Activated naive CD4-positive, alpha-beta T cell treated with anti-CD3 and anti-CD28 coated beads, Interleukin-2, amount 10 ng/mL, durations not matched to agents 7 days and 5 days (primary cell): ENCODE results near the gene PPARA.
"Not testable (repeated sequence)": the region's sequence is repeated elsewhere in the genome, so short reads cannot be mapped to it uniquely, and the experiment has no call there.

Experiments
- CTCF ChIA-PET: fragments of 350-600 bp; sonication (Branson Sonifier 250); formaldehyde crosslinking; loops from one replicate; lab custom pipeline; 2021; ENCODE audit warnings: antibody characterized with exemption; lab: Charles Lee
- DNase-seq: peaks from one replicate; pipeline ENCODE4 v3.0.0-alpha.2; 2020
- H3K27ac Mint-ChIP-seq: one replicate; pipeline ENCODE4 v1.8.0; 2021; ENCODE audit warnings: mild to moderate bottlenecking, moderate library complexity, mixed read lengths
- H3K27me3 Mint-ChIP-seq: one replicate; pipeline ENCODE4 v1.8.0; 2021; ENCODE audit warnings: mild to moderate bottlenecking, mixed read lengths
- H3K36me3 Mint-ChIP-seq: one replicate; pipeline ENCODE4 v1.8.0; 2021; ENCODE audit warnings: mixed read lengths
- H3K4me1 Mint-ChIP-seq: one replicate; pipeline ENCODE4 v1.8.0; 2021; ENCODE audit warnings: mixed read lengths
- H3K4me3 Mint-ChIP-seq: one replicate; pipeline ENCODE4 v1.8.0; 2021; ENCODE audit warnings: mild to moderate bottlenecking, moderate library complexity, mixed read lengths
- H3K9me3 Mint-ChIP-seq: one replicate; pipeline ENCODE4 v1.8.0; 2021; ENCODE audit warnings: mixed read lengths

PPARA gene

DNA sequence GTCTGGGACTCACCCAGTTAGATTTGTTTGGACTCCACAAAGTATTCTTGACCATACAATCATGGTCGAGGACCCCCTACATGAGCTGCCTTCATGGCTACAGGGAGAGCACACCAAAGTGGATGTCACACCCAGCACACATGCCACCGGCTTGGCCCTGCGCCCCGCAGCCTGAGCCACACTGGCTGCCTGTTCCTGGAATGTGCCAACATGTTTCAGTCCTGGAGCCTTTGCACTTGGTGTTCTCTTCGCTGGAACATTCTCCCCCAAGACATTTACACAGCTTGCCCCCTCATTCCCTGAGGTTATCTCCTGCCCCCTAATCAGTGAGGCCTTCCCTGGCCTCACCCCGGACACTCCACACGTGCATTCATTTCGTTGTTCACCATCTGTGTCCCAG, 46.0 kb downstream of the PPARA start:
- Mint-ChIP-seq H3K4me3 (no peak overlapping the region), H3K27me3 (peaks cover 4% of the 10 kb centered on the region), H3K36me3 (peaks cover 7% of the 10 kb centered on the region), H3K27ac (no peak overlapping the region), H3K4me1 (no peaks in the 10 kb centered on the region), H3K9me3 (no peaks in the 10 kb centered on the region)
- CTCF ChIA-PET: no interaction called here
- no peak for DNase-seq

DNA sequence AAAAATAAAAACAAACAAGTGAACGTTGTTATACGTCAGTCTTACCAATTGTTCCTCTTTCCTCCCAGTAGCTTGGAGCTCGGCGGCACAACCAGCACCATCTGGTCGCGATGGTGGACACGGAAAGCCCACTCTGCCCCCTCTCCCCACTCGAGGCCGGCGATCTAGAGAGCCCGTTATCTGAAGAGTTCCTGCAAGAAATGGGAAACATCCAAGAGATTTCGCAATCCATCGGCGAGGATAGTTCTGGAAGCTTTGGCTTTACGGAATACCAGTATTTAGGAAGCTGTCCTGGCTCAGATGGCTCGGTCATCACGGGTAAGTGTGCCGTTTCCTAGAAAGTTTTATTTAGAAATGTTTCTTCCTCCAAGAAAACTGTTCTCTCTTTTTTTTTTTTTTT, 47.9 kb downstream of the PPARA start:
- no peak overlapping the region for H3K4me3 Mint-ChIP-seq
- H3K36me3 Mint-ChIP-seq: peaks cover 6% of the 10 kb centered on the region
- no peak for DNase-seq
- peaks cover 4% of the 10 kb centered on the region for H3K27me3 Mint-ChIP-seq
- CTCF ChIA-PET: no interaction called here
- H3K9me3 Mint-ChIP-seq: no peaks in the 10 kb centered on the region
- H3K4me1 Mint-ChIP-seq: no peaks in the 10 kb centered on the region
- H3K27ac Mint-ChIP-seq: no peak overlapping the region

DNA sequence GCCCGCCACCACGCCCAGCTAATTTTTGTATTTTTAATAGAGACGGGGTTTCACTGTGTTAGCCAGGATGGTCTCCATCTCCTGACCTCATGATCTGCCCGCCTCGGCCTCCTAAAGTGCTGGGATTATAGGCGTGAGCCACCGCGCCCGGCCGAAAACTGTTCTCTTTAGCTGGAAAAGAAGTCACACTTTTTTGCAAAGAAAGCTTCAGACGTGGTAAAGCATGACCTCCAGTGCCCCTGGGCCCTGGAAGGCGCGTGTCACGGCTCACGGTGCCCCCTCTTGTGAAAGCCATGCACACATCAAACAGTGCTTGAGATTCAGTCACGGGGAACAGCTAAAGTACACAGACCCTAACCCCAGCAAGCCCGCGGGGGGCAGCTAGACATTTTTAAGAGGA, 48.5 kb downstream of the PPARA start:
- not testable (repeated sequence) for H3K9me3 Mint-ChIP-seq, H3K27me3 Mint-ChIP-seq, H3K27ac Mint-ChIP-seq, DNase-seq, H3K36me3 Mint-ChIP-seq, H3K4me3 Mint-ChIP-seq, H3K4me1 Mint-ChIP-seq
- CTCF ChIA-PET: interaction anchor here (0.5 kb wide), 1 partner anchor 8 kb away, joined by 3 read pairs; no protein-coding TSS in a partner anchor

DNA sequence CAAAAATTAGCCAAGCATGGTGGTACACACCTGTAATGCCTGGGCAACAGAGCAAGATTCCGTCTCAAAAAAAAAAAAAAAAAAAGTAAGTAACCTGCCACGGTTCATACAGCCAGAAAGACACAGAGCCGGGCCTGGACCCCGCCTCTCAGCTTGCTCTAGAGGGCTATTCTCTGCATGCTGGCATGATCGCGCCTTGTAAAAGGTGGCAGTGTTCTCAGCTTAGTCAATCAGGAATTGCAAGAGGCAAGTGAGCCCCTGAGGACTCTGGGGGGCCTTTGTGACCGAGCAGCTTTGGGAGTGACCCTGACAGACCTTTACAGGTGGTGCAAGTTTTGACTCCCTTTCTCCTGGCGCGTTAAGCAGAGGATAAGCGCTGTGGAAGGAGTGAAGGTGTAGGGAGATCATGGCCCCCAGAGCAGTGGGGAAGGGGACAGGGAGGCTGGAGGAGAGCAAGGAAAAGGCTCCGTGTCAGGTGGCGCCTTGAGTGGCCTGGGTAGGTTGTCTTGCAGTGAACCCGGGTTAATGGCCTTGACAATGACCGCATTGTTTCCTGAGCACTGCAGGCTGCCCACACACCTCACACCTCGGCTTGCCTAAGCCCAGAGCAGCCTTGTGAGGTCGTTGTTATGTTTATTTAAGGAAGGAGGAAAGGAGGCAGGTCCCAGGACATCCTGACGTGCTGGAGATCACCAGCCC, 50.9 kb downstream of the PPARA start:
- H3K27ac Mint-ChIP-seq: no peak overlapping the region
- no peak for DNase-seq
- no peaks in the 10 kb centered on the region for H3K27me3 Mint-ChIP-seq
- H3K4me3 Mint-ChIP-seq: no peak overlapping the region
- H3K4me1 Mint-ChIP-seq: no peaks in the 10 kb centered on the region
- CTCF ChIA-PET: no interaction called here
- no peaks in the 10 kb centered on the region for H3K9me3 Mint-ChIP-seq
- H3K36me3 Mint-ChIP-seq: peaks cover 14% of the 10 kb centered on the region

DNA sequence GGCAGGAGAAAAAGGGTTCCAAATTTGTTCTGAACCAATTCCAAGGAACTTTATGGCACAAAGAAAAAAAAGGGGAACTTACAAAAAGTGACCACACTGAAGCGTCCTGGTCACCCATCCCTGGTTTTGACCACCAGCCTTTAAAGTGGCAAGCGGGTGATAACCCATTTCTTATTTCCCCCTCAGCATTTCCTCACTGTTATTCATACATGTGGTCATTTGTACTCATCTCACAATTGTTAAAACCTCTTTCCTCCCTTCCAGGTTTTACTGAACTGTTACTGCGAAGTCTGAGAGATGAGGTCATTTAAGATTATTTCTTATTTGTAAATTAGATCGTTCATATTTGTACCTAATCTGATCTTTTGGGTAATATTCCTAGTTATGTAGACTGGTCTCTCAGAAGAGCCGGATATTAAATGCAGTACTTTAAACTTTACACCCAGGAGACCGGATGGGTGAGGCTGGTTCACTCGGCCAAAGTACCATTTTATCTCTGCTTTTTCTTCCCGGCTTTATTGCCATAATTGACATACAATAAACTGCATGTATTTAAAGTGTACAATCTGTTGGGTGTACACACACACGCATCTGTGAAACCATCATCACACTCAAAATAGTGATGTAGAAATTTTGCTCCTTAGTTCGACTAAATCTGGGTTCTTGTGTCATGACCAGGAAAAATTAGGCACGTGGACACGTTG, 52.7 kb downstream of the PPARA start:
- no peak for DNase-seq
- no peaks in the 10 kb centered on the region for H3K4me1 Mint-ChIP-seq
- H3K36me3 Mint-ChIP-seq: peaks cover 14% of the 10 kb centered on the region
- no peaks in the 10 kb centered on the region for H3K9me3 Mint-ChIP-seq
- H3K27me3 Mint-ChIP-seq: no peaks in the 10 kb centered on the region
- H3K27ac Mint-ChIP-seq: no peak overlapping the region
- H3K4me3 Mint-ChIP-seq: no peak overlapping the region
- CTCF ChIA-PET: no interaction called here

DNA sequence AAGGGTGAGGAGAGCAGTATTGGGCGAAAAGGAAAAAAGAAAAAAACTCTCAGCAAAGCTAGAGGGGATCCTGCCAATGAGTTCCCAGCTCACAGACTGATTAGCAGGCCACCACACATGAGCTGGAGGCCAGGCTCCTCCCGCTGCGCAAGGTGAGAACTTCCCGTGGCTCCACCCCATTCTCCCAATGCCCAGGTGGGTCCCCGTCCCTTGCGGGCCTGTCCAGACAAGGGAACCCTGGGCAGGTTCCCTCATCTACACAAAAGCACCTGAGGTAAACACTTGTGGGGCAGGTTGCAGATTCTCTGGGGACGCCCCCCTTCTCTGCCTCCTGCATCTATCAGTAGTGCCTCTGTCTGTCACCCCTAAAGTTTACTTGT, 53.3 kb downstream of the PPARA start:
- DNase-seq: no peak
- Mint-ChIP-seq H3K4me1 (no peaks in the 10 kb centered on the region), H3K36me3 (peaks cover 17% of the 10 kb centered on the region), H3K27me3 (no peaks in the 10 kb centered on the region), H3K27ac (no peak overlapping the region), H3K9me3 (peaks cover 2% of the 10 kb centered on the region), H3K4me3 (no peak overlapping the region)
- CTCF ChIA-PET: no interaction called here

DNA sequence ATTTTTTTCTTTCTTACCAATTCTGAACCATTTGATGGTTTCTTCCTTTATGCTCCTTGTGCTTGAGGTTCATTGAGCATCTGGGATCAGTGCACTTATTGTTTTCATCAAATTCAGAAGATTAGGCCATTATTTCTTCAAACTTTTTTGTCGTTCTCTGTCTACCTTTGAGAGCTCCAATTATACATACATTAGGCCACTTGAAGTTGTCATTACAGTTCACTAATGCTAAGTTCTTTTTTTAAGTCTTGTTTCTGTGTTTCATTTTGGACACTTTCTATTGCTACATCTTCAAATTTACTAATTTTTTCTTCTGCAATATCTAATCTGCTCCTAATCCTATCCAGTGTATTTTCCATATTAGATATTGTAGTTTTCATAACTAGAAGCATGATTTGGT, 58.9 kb downstream of the PPARA start:
- no peaks in the 10 kb centered on the region for H3K27me3 Mint-ChIP-seq
- H3K27ac Mint-ChIP-seq: no peak overlapping the region
- H3K36me3 Mint-ChIP-seq: peaks cover 49% of the 10 kb centered on the region
- peaks cover 14% of the 10 kb centered on the region for H3K9me3 Mint-ChIP-seq
- H3K4me3 Mint-ChIP-seq: no peak overlapping the region
- CTCF ChIA-PET: no interaction called here
- no peak for DNase-seq
- H3K4me1 Mint-ChIP-seq: no peaks in the 10 kb centered on the region

DNA sequence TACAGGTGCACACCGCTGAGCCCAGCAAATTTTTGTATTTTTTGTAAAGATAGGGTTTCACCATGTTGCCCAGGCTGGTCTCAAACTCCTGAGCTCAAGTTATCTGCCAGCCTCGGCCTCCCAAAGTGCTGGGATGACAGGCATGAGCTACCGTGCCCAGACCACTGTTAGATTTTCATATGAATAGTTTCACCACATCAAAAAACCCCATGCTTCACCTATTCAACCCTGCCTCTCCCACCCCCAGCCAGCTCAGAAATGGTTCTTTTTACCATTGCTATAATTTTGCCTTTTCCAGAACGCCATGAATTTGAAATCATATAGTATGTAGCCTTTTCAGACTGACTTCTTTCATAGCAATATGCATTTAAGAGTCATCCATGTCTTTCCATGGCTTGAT, 61.9 kb downstream of the PPARA start:
- no peak overlapping the region for H3K4me3 Mint-ChIP-seq

DNA sequence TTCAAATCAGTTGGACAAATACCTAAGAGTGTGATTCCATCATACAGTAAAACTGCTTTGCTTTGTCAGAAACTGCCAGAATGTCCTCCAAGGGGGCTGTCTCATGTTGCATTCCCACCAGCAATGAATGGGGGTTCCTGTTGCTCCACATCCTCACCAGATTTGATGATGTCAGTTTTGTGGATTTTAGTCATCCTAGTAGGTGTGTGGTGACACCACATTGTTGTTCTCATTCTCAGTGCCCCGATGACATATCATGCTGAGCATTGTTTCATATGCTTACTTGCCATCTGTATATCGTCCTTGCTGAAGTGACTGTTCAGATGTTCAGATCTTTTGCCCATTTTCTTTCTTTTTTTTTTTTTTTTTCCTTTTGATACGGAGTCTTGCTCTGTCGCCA, 62.7 kb downstream of the PPARA start:
- Mint-ChIP-seq H3K27ac (no peak overlapping the region), H3K27me3 (no peaks in the 10 kb centered on the region), H3K36me3 (peaks cover 47% of the 10 kb centered on the region), H3K4me3 (no peak overlapping the region), H3K4me1 (no peaks in the 10 kb centered on the region), H3K9me3 (peaks cover 14% of the 10 kb centered on the region)
- CTCF ChIA-PET: no interaction called here
- no peak for DNase-seq

More for the DNA sequence above, 61.9 kb downstream of the PPARA start:
- Mint-ChIP-seq H3K4me1 (no peaks in the 10 kb centered on the region), H3K9me3 (peaks cover 14% of the 10 kb centered on the region), H3K27ac (no peak overlapping the region), H3K27me3 (no peaks in the 10 kb centered on the region), H3K36me3 (peaks cover 47% of the 10 kb centered on the region)
- DNase-seq: no peak
- CTCF ChIA-PET: no interaction called here

DNA sequence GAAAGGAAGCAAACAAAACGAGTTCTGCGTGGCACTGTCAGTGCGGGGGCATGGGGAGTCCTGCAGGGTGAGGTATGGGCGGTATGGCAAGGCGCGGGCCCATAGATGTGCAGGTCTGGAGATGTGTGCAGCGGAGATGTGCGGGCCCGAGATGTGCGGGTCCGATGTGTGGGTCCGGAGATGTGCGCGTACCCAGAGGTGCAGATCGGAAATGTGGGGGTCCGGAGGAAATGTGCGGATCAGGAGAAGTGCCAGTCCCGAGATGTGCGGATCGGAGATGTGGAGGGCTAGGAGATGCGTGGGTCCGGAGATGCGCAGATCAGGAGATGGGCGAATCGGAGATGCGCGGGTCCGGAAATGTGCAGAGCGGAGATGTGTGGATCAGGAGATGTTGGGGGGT, 63.8 kb downstream of the PPARA start:
- H3K27ac Mint-ChIP-seq: no peak overlapping the region
- H3K27me3 Mint-ChIP-seq: no peaks in the 10 kb centered on the region
- CTCF ChIA-PET: no interaction called here
- peaks cover under 1% of the 10 kb centered on the region for H3K4me1 Mint-ChIP-seq
- peaks cover 42% of the 10 kb centered on the region for H3K36me3 Mint-ChIP-seq
- H3K9me3 Mint-ChIP-seq: peaks cover 7% of the 10 kb centered on the region
- no peak overlapping the region for H3K4me3 Mint-ChIP-seq
- no peak for DNase-seq

DNA sequence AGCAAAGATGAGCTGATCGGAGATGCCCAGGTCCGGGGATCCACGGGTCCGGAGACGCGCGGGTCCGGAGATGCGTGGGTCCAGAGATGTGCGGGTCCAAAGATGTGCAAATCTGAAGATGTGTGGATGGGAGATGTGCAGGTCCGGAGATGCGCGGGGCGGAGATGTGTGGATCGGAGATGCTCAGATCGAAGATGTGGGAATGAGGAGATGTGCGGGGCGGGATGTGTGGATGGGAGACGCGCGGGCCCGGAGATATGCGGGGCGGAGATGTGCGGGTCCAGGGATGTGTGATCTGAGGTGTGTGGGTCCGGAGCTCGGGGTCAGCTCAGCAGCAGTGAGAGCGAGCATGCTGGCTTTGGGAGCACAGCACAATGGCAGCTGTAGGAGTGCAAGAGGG, 64.3 kb downstream of the PPARA start:
- no peak overlapping the region for H3K4me3 Mint-ChIP-seq
- H3K36me3 Mint-ChIP-seq: peaks cover 42% of the 10 kb centered on the region
- no peak overlapping the region for H3K27ac Mint-ChIP-seq
- no peak for DNase-seq
- peaks cover 6% of the 10 kb centered on the region for H3K4me1 Mint-ChIP-seq
- peaks cover 2% of the 10 kb centered on the region for H3K9me3 Mint-ChIP-seq
- CTCF ChIA-PET: no interaction called here
- no peaks in the 10 kb centered on the region for H3K27me3 Mint-ChIP-seq

DNA sequence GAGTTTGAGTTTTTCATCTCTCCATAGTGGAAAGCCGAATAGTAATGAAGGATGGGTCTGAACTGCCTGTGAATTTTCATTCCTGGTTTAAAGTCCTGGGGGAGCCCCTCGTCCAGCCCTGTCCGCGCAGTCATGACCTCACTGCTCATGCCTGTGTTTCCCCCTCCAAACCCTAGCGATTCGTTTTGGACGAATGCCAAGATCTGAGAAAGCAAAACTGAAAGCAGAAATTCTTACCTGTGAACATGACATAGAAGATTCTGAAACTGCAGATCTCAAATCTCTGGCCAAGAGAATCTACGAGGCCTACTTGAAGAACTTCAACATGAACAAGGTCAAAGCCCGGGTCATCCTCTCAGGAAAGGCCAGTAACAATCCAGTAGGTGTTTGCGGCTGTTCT, 69.3 kb downstream of the PPARA start:
- Mint-ChIP-seq H3K4me1 (peaks cover 19% of the 10 kb centered on the region), H3K36me3 (peaks cover 31% of the 10 kb centered on the region), H3K27me3 (no peaks in the 10 kb centered on the region), H3K4me3 (no peak overlapping the region), H3K27ac (peak overlapping the region; percentile 43), H3K9me3 (no peaks in the 10 kb centered on the region)
- CTCF ChIA-PET: no interaction called here
- peak; percentile 40 for DNase-seq

DNA sequence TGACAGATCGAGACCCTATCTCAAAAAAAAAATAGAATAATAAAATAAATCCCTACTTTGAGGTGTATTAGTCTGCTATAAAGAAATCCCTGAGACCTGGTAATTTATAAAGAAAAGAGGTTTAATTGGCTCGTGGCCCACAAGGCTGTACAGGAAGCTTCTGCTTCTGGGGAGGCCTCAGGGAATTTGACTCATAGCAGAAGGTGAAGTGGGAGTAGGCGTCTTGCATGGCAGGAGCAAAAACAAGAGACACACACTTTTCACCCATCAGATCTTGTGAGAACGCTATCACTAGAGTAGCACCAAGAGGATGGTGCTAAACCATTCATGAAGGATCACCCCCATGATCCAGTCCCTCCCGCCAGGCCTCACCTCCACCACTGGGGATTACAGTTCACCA, 70.6 kb downstream of the PPARA start:
- DNase-seq: no peak
- Mint-ChIP-seq H3K9me3 (peaks cover 2% of the 10 kb centered on the region), H3K27me3 (no peaks in the 10 kb centered on the region), H3K36me3 (peaks cover 34% of the 10 kb centered on the region), H3K27ac (no peak overlapping the region), H3K4me3 (no peak overlapping the region), H3K4me1 (peaks cover 19% of the 10 kb centered on the region)
- CTCF ChIA-PET: no interaction called here

DNA sequence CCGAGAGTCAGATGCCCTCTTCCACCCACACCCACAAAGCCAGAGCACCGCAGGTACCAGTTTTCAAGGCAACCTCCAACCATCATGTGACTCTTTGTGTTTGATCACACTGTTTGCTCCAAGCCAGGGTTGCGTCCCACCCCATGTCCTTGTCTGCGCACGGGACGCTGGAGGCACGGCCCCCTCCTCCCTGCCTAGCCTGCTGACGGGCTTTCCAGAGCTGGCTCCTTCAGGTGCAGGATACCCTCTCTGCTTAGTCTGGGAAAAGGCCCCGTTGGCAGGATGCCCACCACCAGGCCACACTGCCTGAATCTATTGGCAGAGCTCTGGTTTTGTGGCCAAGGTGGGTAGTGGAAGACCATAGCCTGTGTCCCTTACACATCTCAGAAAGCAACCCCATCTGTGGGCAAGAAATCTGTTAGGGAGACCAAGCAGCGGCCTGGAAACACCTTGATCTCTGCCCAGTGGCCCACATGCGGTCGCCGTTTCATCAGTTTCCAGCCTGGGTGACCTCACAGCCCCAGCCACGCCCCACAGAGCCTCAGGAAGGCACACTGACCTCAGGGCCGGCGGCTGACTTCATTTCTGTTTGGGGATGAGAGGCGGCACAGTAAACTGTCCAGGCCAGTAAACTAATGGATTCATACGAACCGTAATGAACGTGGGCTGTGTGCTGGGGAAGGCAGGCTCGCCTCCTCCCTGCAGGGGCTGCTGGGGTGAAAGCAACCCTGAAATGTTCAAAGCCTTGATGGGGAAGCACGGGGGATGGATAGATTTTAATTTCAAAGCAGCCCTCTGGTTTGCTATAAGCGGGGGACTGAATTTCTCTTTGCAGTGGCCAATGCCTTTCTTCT, 73.9 kb downstream of the PPARA start:
- Mint-ChIP-seq H3K9me3 (peaks cover 3% of the 10 kb centered on the region), H3K36me3 (peaks cover 28% of the 10 kb centered on the region), H3K4me3 (no peak overlapping the region), H3K27me3 (no peaks in the 10 kb centered on the region), H3K4me1 (peaks cover 16% of the 10 kb centered on the region), H3K27ac (no peak overlapping the region)
- no peak for DNase-seq
- CTCF ChIA-PET: no interaction called here
